C1 segment of cervical spinal cord (tissue), 14 donors: Measurements from ENCODE around the gene RBMY1J.
A peak's percentile ranks its signal among the peaks of the same experiment; 100 is the strongest.
"Not testable (repeated sequence)": the region's sequence is repeated elsewhere in the genome, so short reads cannot be mapped to it uniquely, and the experiment has no call there.

ENCODE experiments used
- DNase-seq, 14 donors: peaks; one replicate each; lab custom pipeline; 2025; lab: John Stamatoyannopoulos, UW

Gene RBMY1J

GRCh38 chrY:22403110-22403509 lies at the start of gene RBMY1J:
TSS of gene RBMY1J (plus strand) at chrY:22403410. CDS start at chrY:22405448, 2,038 bp downstream.
- DNase-seq = not testable (repeated sequence)

DNA sequence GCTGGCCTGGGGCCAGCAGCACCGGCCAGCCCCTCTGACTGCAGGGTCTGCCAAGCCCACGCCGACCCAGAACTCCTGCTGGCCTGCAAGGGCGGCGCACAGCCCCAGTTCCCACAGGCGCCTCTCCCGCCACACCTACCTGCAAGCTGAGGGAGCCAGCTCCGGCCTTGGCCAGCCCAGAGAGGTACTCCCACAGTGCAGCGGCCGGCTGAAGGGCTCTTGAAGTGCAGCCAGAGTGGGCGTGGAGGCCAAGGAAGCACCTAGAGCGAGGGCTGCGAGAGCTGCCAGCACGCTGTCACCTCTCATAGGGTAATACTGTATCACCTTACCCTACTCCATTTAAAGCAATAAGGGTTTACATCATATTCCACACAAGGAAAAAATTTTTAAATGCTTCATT lies 35.8 kb upstream of the RBMY1J start:
- DNase-seq = peak in 1 of 14 donors; percentile 23

GRCh38 chrY:22370623-22371022 lies 32.6 kb upstream of the RBMY1J start:
- DNase-seq = peak in 1 of 14 donors; percentile 21

GRCh38 chrY:22373494-22373893 lies 29.7 kb upstream of the RBMY1J start:
- DNase-seq = no peak

GRCh38 chrY:22444718-22445396 lies 41.6 kb downstream of the RBMY1J start:
- not testable (repeated sequence) for DNase-seq

- DNase-seq = not testable (repeated sequence)
Observed at GRCh38 chrY:22455522-22455921, 52.3 kb downstream of the RBMY1J start.

DNA sequence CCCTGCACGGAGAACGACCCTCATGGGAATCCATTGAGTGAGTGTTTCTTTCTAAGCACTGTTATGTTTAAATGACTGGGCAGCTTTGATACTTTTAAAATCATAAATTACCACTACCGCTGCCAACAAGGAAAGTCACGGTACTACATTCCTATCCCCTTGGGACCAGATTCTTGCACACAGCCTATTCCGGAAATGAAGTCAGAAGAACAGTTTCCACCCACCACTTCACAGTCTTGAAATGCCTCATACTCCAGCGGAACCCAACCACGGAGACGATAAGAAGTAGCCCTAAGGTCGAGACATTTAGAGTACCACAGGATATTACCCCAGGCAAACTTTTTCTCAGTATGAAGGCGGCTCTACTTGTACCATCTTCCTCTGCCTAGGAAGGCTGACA lies 58.8 kb downstream of the RBMY1J start:
- DNase-seq = not testable (repeated sequence)
